Body of pancreas (tissue), 4 donors: ENCODE measurements around the gene LGR5. TPM values are rescaled to one million over a fixed set of nuclear protein-coding genes. Genes with fewer than 3 reads are reported as not detected.

ENCODE experiments used
- ATAC-seq: fragments of 150-250 bp; one replicate; pipeline ENCODE4 v1.9.1; 2016
- DNase-seq, 4 donors: peaks; one replicate each; pipeline ENCODE4 v3.0.0-alpha.2; 2019
- H3K27ac ChIP-seq, 4 donors: fragments of 200-600 bp; sonication (generic); 1 replicate in 3 of 4; 2 replicates in 1 of 4; pipeline versions ENCODE4 v1.5.1 to v1.6.1; 2016 to 2019; ENCODE audit warnings: mild to moderate bottlenecking in 1 of 4, mixed read lengths in 1 of 4, moderate library complexity in 1 of 4
- H3K27me3 ChIP-seq, 2 donors: fragments of 200-600 bp; sonication (generic); one replicate each; pipeline ENCODE4 v1.6.0; 2016; ENCODE audit warnings: mild to moderate bottlenecking in 1 of 2
- H3K36me3 ChIP-seq, 2 donors: fragments of 200-600 bp; sonication (generic); replicated peaks in 1 of 2; 2 replicates each; pipeline ENCODE4 v1.5.1; 2016; ENCODE audit warnings: low read depth in 2 of 2; ENCODE audit not compliant: insufficient read depth in 1 of 2
- H3K4me1 ChIP-seq: fragments of 200-600 bp; sonication (generic); one replicate; pipeline ENCODE4 v1.6.0; 2016
- H3K4me3 ChIP-seq, 2 donors: fragments of 200-600 bp; sonication (generic); 1 replicate in 1 of 2; 2 replicates in 1 of 2; pipeline ENCODE4 v1.5.1; 2016 to 2019
- H3K9me3 ChIP-seq, 3 donors: fragments of 200-600 bp; sonication (generic); 1 replicate in 2 of 3; 2 replicates in 1 of 3; pipeline ENCODE4 v1.5.1; 2016
- POLR2A ChIP-seq, 3 donors: fragments of 450-650 bp; IDR thresholded peaks; one replicate each; pipeline ENCODE4 v1.6.1; 2016; ENCODE audit warnings: antibody characterized with exemption in 3 of 3, mild to moderate bottlenecking in 2 of 3
- WGBS, 2 donors: methylation state at CpG; one replicate each; pipeline ENCODE4 v1.1.5; 2017; 5-methylcytosine and 5-hydroxymethylcytosine counted together
- intact Hi-C: fragments of 100-400 bp; cut with DNase I; formaldehyde crosslinking; loops from one replicate; pipeline ENCODE4 v1.15.1; 2023
- total RNA-seq, 2 donors: library from RNA; depleted of rRNA; stranded (reverse); fragments of >200 nt; gene quantifications; one replicate each; pipeline ENCODE4 v1.1.0, GENCODE V29; 2016
- TF ChIP-seq, protein P1 (sequence below), 7 experiments: fragments of 450-650 bp in 4 of 7; fragments of 200-600 bp in 3 of 7; sonication (generic) in 3 of 7; IDR thresholded peaks; one replicate each; pipeline ENCODE4 v1.5.1; 2016 to 2019; ENCODE audit warnings: antibody characterized with exemption in 7 of 7

Gene LGR5
- total RNA-seq, 2 donors from 2014 or later = 0.52 TPM; not detected in 1

DNA sequence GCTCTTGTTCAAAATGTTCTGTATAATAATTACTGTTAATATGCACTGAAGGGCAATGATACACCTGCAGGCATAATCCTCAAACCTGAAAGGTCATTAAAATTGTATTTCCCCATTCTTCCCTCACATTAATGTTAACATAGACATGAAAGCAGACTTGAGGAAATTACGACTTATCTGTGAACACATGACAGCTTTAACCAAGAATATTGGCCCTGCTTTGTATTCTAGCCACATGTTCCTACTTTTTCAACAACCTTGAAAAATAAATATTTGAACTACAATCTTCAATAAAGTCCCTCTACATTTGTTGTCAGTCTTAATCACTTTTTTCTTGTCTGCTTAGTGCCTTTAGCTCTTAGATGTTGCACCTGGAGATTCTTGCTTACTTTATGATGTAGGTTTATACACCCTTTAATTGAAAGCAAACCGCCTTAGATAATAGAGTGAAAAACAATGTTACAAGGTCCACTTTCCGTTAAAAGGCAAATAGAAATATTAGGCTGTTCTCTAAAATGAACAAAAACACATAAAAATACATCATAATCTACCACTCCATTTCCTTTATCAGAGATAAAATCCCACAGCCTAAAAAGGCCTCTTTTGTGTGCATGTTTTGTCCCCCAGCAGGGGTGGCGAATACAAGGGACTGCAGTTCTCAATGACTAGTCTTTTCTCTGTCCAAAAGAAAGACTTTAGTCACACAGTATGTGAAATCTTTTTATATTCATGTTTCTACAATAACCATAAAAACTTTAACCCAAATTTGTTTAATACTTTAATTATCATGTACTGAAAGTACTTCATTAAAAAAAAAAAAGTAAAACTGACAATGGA is 168.1 kb downstream of the LGR5 start:
- no peaks in the 10 kb centered on the region for H3K27me3 ChIP-seq
- intact Hi-C loops = no loop called here
- ATAC-seq = no peak
- WGBS, 2 donors = 52 to 57% methylated on average over 4 of the region's 4 CpGs
- H3K36me3 ChIP-seq = peaks cover 7 to 19% of the 10 kb centered on the region in 2 donors
- peaks cover 8% of the 10 kb centered on the region for H3K4me1 ChIP-seq
- DNase-seq = no peak
- TF ChIP-seq, protein P1, sequence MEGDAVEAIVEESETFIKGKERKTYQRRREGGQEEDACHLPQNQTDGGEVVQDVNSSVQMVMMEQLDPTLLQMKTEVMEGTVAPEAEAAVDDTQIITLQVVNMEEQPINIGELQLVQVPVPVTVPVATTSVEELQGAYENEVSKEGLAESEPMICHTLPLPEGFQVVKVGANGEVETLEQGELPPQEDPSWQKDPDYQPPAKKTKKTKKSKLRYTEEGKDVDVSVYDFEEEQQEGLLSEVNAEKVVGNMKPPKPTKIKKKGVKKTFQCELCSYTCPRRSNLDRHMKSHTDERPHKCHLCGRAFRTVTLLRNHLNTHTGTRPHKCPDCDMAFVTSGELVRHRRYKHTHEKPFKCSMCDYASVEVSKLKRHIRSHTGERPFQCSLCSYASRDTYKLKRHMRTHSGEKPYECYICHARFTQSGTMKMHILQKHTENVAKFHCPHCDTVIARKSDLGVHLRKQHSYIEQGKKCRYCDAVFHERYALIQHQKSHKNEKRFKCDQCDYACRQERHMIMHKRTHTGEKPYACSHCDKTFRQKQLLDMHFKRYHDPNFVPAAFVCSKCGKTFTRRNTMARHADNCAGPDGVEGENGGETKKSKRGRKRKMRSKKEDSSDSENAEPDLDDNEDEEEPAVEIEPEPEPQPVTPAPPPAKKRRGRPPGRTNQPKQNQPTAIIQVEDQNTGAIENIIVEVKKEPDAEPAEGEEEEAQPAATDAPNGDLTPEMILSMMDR (IDR thresholded peaks at IDR 0.05) = no peak
- no peak for TF ChIP-seq POLR2A (IDR thresholded peaks at IDR 0.05)
- no peaks in the 10 kb centered on the region for H3K9me3 ChIP-seq
- no peak overlapping the region for H3K4me3 ChIP-seq
- no peak overlapping the region for H3K27ac ChIP-seq

DNA sequence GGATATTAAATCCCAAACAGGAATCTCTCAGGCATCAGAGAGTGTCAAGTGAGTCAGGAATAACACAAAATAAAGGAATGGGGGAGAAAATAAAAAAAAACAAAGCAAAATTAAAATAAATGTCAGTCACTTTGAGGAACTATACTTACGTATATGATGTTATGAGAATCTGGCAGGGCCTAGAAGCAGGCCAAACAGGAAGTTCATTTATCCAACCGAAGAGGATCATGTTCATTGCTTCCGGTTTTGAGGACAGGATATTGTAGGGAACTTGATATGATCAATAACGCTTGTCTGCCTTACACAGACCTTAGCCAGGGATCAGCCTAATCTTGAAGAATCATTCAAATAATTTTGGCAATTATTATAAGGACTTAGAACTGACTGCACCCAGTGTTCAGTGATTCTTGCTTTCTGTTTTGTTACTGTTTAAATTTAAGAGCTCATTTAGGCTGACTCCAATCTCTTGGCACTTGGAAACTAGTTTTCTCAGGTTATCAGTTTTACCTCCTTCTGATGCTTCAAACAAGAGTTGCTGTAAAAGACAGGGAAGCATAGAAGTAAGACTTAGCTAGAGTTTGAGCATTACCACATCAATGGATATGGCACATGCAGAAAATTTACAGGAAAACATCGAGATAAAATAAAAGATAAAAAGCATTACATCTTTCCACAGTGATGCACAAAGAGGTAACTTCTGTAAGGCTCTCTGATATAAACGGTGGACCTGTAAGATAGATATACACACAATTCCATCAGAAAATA is 170.6 kb downstream of the LGR5 start:
- intact Hi-C loops = no loop called here
- peaks cover 15 to 38% of the 10 kb centered on the region in 2 donors for H3K36me3 ChIP-seq
- no peaks in the 10 kb centered on the region for H3K27me3 ChIP-seq
- H3K27ac ChIP-seq = no peak overlapping the region
- ATAC-seq (no peak), DNase-seq (no peak)
- no peaks in the 10 kb centered on the region for H3K9me3 ChIP-seq
- 70 to 80% methylated on average over 6 of the region's 6 CpGs for WGBS, 2 donors
- H3K4me1 ChIP-seq = peaks cover 4% of the 10 kb centered on the region
- no peak for TF ChIP-seq POLR2A (IDR thresholded peaks at IDR 0.05)
- TF ChIP-seq, protein P1 (IDR thresholded peaks at IDR 0.05) = no peak
- H3K4me3 ChIP-seq = no peak overlapping the region

DNA sequence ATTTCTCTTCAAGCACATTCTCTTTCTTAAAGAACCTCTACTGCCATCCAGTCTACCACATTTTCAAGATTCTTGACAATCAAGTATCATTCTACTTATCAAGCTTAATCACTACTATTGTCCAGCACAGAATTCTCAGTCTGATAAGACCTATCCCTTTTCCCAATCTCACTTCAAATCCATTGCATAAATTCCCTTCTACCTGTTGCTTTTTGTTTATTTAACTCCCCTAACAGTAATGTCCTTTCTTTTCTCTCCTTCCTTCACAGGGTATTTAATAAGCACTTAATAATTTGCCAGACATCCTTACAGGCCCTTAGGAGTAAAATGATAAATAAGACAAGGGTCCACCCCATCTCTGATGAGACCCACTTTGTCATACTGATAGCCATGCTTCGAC is 182.3 kb downstream of the LGR5 start:
- Histone ChIP-seq H3K36me3 (peaks cover 0 to 44% of the 10 kb centered on the region in 2 donors), H3K27ac (no peak overlapping the region), H3K4me1 (peaks cover 7% of the 10 kb centered on the region), H3K27me3 (no peaks in the 10 kb centered on the region), H3K4me3 (no peak overlapping the region), H3K9me3 (no peaks in the 10 kb centered on the region)
- DNase-seq (no peak), ATAC-seq (no peak)
- TF ChIP-seq, protein P1 (IDR thresholded peaks at IDR 0.05) = no peak
- TF ChIP-seq POLR2A (IDR thresholded peaks at IDR 0.05) = no peak
- WGBS, 2 donors = 100% methylated on average over 1 of the region's 1 CpG
- intact Hi-C loops = no loop called here

DNA sequence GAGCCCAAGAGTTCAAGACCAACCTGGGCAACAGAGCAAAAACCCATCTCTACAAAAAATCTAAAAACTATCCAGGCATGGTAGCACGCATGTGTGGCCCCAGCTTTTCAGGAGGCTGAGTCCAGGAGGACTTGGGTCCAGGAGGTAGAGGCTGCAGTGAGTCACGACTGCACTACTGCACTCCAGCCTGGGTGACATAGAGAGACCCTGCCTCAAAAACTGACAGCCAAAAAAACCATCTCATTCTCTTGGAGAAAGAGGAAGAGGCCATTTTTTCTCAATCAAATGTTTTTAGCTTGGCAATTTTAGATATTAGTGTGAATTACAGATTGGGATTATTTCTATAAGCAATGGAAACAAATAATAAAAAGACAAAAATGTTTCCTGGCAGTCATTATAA is 185.9 kb downstream of the LGR5 start:
- no peak for ATAC-seq
- Histone ChIP-seq H3K27me3 (no peaks in the 10 kb centered on the region), H3K27ac (no peak overlapping the region), H3K9me3 (no peaks in the 10 kb centered on the region), H3K36me3 (peaks cover 0 to 44% of the 10 kb centered on the region in 2 donors), H3K4me3 (no peak overlapping the region), H3K4me1 (peaks cover 7% of the 10 kb centered on the region)
- intact Hi-C loops = no loop called here
- 92 to 100% methylated on average over 2 of the region's 2 CpGs for WGBS, 2 donors
- DNase-seq = no peak
- no peak for TF ChIP-seq POLR2A (IDR thresholded peaks at IDR 0.05)
- TF ChIP-seq, protein P1 (IDR thresholded peaks at IDR 0.05) = no peak
